ENCODE measurements around the gene CENPX.

CENPX gene

DNA sequence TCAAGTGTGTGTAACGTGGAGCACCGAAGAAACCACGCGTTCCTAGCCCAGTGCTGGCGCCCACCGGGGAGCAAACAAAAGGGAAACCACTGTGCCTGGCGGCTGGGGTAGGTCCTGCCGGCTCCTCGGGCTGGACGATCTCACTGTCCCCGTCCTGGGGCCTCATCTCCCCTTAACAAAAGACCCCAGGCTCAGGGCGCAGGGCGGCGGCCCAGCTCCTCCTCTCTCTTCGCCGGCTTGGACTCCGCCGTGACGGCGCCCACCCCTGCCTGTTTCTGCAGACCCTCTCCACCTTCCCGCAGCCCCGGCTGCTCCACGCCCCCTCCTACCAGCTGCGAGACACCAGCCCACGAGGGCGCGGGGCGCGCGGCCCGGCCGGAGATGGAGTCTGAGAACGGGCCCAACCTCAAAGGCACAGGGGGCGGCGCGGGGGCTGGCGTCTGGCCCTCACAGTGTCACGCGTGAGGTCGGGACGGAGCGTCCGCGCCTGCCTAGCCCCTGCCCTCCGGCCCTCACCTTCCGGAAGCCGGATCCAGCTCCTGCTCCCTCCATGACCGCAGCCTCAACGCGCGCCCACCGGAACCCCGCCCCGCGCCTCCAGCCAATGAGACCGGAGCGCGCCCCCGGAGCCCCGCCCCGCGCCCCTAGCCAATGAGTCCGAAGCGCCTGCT is at the start of gene CENPX:
TSS of gene CENPX (minus strand) at position 569 of the 671 bp plus-strand sequence. CDS start at position 552, 17 bp downstream.
- in situ Hi-C loops (cut with HindIII; ENCODE audit: low sequenced_read_pairs): no loop called here
- H3K4me3 ChIP-seq (ENCODE audit: low read depth, low read length): peak within 1 kb of the TSS; percentile 70
- TF ChIP-seq CTCF (IDR thresholded peaks at IDR 0.05; ENCODE audit: low read depth, low read length): no peak
- no peak for DNase-seq (ENCODE audit: low read depth, low spot score)

GRCh38 chr17:82070611-82071010 is 47.9 kb upstream of the CENPX start:
- DNase-seq (ENCODE audit: low read depth, low spot score): no peak
- TF ChIP-seq CTCF (IDR thresholded peaks at IDR 0.05; ENCODE audit: low read depth, low read length): no peak
- in situ Hi-C loops (cut with HindIII; ENCODE audit: low sequenced_read_pairs): no loop called here
- no peak overlapping the region for H3K4me3 ChIP-seq (ENCODE audit: low read depth, low read length)

DNA sequence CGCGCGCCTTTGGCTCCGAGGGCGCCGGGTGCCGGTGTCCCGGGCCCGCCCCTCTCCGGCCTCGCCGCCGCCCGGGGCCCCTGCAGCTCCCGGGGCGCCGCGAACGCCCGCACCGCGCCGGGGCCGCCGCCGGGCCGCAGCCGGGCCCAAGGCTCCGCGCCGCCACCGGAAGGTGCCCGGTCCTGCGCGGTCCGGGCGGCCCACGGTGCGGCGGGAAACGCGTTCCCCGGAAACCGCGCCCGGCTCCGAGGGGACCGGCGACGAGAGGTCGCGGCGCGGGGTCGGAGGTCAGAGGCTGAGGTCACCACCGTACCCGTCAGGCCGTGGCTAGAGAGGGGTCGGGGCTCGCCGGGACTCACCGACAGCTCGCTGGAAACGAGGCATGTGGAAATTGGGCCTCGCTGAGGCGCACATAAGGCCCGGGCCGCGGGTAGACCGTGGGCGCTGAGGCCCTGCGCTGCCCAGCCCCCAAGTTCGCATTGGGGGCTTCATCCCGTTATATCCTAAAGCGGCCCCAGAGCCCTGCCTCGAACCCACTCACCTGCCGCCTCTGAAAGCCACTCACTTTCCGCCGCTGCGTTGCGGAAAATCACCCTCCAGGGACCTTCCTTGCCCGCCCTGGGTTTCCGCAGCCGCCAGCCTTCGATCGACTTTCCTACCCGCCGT is 43.1 kb upstream of the CENPX start, which contains the start of gene DUS1L:
TSS of gene DUS1L (minus strand) at position 167 of the 666 bp plus-strand sequence. CDS start 745 bp downstream, outside the sequence.
- no peak for TF ChIP-seq CTCF (IDR thresholded peaks at IDR 0.05; ENCODE audit: low read depth, low read length)
- DNase-seq (ENCODE audit: low read depth, low spot score): peak; percentile 45
- in situ Hi-C loops (cut with HindIII; ENCODE audit: low sequenced_read_pairs): no loop called here
- peak within 1 kb of the TSS; percentile 70 for H3K4me3 ChIP-seq (ENCODE audit: low read depth, low read length)

- TF ChIP-seq CTCF (IDR thresholded peaks at IDR 0.05; ENCODE audit: low read depth, low read length): no peak
- in situ Hi-C loops (cut with HindIII; ENCODE audit: low sequenced_read_pairs): no loop called here
- peak; percentile 17 for DNase-seq (ENCODE audit: low read depth, low spot score)
- H3K4me3 ChIP-seq (ENCODE audit: low read depth, low read length): peak overlapping the region; percentile 70
These were observed 42.5 kb upstream of the CENPX start for GRCh38 chr17:82065193-82065637.

DNA sequence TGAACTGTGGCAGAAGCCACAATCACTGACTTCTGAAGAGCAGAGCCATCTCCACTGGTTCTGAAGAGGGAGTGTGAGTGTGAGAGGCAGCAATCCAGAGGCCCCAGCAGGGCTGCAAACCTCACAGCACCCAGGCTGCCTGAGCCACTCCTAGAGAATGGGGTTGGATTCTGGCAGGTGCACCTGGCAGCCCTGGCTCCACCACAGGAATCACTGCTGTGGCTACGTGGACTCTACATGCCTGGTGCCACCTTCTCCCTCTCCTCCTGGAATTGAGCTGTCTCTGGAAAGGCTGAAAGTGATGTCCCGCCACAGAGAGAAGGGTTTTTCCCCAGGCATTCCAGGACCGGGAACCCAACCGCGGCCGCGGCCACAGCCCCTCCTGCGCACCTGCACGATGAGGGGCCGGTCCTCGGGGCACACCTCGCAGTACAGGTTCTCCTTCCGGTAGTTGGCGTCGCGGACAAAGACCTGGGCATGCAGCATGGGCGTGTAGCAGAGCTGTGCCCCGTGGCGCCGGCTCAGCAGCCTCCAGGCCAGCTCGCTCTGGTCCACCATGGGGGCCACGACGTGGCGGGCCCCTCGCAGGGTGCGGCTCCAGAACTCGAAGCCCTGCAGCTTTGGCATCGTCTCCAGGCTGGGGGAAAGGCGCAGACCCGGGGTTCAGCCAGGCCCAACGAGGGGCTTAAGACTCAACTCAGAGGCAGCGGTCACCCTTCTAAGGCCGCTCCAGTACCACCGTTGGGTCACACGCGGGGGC is 41.9 kb upstream of the CENPX start:
- H3K4me3 ChIP-seq (ENCODE audit: low read depth, low read length): peak overlapping the region; percentile 70
- no peak for DNase-seq (ENCODE audit: low read depth, low spot score)
- in situ Hi-C loops (cut with HindIII; ENCODE audit: low sequenced_read_pairs): no loop called here
- no peak for TF ChIP-seq CTCF (IDR thresholded peaks at IDR 0.05; ENCODE audit: low read depth, low read length)
